ELF-1 (cell line): ENCODE results near the gene FBXW5.

Experiments used
- DNase-seq: peaks from one replicate; pipeline ENCODE4 v3.0.0-alpha.2; 2016; ENCODE audit warnings: low read depth, low spot score

Gene FBXW5

DNA sequence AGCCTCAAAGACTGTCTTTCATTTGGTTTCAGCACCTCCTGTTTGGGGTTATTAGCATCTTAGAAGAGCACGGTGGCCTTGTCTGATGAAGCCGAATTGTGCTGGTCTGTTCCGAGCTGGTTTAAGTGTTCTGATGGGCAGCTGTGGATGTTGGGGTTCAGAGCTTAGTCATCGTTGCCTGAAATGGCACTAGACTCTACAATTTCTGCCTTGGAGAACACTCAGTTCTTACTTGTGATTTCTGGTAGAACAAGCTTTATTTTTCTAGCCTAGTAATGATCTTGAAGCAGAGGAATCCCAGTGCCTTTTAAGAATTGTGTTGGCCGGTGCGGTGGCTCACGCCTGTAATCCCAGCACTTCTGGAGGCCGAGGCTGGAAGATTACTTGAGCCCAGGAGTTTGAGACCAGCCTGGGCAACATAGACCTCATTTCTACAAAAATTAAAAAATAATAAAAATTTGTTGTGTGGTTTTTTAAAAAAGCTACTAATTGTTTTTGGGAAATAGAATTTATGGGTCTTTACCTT lies 7.8 kb downstream of the FBXW5 start:
- DNase-seq, result no peak

DNA sequence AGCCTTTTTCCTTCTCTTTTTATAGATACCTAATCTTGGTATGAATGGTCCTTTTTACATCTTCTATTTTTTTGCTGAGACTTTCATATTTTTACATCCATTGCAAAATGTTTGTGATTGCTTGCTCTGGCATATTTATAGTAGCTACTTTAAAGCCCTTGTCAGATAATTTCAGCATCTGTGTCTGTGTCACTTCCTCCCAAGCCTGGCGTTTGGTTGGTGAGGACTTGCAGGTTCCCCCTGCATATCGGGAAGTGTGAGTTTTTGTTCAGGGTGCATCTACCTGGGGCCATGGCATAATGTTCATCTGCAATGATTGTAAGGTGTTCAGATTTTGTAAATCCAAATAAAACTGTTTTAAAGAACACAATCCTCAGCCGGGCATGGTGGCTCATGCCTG lies 8.9 kb downstream of the FBXW5 start:
- DNase-seq, result no peak

DNA sequence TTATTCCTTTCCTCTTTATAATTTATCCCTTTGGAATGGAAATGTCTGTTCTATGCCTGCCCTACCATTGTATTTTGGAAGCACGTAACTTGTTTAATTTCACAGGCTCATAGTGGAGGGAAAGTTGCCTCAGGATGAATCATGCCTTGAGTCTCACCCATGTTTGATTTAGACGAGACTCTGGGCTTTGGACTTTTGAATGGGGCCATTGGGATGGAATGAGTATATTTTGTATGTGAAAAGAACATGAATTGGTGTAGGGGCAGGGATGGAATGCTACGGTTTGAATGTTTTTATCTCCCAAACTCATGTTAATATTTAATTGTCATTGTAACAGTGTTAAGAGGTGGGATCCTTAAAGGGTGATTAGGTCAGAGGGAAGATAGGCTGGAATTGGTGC lies 10.3 kb downstream of the FBXW5 start:
- no peak for DNase-seq

DNA sequence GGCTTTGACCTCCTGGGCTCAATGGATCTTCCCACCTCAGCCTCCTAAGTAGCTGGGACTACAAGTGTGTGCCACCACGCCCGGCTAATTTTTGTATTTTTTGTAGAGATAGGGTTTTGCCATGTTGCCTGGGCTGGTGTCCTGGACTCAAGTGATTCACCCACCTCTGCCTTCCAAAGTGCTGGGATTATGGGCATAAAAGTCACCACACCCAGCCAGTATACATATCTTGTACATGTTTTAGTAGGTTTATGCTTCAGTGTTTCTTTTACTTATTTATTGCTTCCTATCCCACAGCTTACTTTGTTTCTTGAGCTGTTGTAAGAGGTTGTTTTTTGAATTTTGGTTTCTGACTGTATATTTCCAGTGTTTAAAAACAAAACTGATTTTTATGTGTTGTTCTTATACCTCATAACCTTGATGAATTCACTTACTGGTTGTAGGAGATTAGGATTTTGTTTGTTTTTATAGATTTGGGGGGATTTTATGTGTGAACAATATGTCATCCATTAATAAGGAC lies 12.9 kb downstream of the FBXW5 start:
- no peak for DNase-seq

DNA sequence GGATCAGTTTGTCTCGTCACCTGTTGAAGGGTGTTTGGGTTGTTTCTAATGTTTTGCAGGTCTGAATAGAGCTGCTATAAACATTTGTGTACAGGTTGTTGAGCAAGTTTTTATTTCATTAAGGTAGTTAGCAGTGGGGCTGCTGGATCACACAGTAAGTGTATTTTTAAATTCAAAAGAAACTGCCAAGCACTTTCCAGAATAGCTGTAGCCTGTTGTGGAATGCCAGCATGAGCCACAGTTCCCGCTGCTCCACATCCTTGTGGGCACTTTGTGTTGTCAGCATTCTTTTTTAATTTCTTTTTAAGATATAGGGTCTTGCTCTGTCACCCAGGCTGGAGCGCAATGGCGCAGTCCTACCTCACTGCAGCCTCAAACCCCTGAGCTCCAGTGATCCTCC lies 14.5 kb downstream of the FBXW5 start:
- DNase-seq, result no peak

DNA sequence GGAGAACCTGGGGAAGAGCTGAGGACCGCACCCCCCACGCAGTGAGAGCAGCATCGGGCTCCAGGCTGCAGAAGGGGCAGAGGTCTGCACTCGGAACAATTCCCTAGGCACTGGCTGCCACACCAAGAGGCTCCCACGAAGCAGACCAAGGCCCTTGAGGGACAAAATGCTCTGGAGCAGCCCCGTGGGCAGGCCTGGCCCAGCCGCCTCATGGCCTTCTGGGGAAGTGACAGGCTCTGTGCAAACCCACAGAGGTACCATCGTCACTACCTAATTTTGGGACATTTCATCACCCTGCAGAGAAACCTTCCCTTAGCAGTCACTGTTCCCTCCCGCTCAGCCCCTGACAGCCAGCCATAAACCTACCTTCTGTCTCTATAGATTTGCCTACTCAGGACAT lies 15.9 kb downstream of the FBXW5 start:
- no peak for DNase-seq

DNA sequence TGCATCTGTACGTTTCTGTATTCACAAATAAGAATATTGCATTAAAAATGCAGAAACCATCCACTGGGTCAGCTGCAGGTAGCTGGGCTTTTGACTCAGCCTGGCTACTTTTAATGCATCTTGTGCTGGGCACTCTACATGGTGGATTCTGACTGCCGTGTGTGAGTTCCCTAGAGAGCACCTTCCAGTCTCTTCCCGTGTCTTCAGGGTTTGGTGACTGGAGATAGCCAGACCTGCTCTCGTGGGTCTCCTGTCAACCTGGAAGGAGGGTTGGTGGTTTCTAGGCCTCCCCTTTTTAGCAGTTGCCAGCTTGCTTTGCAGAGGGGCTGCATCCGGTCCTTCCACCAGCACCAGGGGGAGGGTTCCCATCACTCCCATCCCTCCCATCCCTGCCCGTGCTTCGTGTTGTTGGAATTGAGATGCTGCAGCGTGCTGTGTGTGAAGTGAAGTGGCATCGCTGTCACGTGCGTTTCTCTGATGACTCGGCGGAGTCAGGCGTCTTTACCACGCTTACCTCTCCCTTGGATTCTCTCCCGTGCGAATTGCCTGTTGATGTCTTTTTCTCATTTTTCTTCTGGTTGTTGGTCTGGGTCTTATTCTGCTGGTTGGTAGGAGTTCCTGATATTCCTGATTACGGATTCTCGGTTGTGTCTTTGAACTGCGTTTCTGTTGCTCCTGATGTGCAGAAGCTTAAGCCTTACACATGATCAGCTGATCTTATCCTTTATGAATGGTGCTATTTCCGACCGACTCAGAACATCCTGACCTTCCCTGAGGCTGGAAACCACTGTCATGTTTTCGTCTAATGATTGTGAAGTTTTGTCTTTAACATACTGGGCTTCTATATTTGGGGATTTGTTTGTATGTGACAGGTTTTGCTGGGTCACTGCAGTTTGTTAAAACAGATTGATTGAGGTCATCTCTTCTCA lies 16.9 kb downstream of the FBXW5 start:
- DNase-seq, result no peak

DNA sequence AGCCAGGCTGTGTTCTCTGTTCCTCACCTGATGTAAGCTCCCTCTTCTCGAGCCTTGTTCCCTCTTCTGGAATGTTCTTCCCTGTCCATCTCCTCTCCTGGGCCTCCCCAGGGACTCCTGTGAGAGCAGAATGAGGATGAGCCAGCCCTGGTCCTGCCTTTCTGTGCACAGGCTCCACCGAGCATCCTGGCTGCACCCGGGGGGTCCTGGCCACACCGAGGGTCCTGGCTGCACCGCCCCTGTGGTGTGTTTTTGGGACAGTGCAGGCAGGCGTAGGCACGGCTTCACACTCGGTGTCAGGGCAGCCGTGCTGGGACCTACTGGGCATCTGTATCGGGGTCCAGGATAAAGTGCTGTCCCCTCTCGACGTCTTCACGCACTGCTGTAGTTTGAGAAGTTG lies 17.8 kb downstream of the FBXW5 start:
- DNase-seq, result no peak

DNA sequence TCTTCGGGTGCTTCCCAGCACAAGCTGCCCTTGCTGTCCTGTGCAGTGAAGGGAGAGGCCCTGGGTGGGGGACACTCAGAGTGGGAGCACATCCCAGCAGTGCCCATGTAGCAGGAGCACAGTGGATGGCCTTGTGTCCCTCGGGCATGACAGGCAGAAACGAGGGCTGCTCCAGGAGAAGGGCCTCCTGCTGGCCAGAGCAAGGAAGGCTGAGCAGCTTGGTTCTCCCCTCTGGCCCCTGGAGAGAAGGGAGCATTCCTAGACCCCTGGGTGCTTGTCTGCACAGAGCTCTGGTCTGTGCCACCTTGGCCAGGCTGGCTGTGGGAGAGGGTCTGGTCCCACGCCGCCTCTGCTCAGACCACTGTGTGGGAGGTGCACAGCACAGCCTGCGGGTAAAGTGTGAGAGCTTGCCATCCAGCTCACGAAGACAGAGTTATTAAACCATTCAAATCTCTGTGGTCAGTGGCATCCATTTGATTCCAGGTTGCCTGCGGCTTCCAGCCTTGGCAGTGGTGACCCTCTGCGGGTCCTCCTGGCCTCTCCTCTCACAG lies 18.3 kb downstream of the FBXW5 start:
- no peak for DNase-seq

DNA sequence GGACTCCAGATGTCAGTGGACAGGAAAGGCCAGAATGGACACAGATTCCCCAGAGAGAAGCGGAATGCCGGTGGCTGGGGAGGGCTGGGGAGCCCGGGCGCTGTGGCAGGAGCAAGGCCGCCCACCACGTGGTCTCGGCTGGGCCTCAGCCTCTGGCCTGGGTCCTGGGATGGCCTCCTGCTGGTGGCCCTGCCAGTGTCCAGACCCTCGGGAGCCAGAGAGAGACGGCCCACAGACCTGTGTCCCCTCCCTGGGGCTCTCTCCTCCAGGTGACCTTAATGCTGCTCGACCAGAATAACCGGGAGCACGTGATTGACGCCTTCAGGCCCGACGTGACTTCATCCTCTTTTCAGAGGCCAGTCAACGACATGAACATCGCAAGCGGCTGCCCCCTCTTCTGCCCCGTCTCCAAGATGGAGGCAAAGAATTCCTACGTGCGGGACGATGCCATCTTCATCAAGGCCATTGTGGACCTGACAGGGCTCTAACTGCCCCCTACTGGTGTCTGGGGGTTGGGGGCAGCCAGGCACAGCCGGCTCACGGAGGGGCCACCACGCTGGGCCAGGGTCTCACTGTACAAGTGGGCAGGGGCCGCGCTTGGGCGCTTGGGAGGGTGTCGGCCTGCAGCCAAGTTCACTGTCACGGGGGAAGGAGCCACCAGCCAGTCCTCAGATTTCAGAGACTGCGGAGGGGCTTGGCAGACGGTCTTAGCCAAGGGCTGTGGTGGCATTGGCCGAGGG lies 19.0 kb downstream of the FBXW5 start:
- DNase-seq, result peak; percentile 69

DNA sequence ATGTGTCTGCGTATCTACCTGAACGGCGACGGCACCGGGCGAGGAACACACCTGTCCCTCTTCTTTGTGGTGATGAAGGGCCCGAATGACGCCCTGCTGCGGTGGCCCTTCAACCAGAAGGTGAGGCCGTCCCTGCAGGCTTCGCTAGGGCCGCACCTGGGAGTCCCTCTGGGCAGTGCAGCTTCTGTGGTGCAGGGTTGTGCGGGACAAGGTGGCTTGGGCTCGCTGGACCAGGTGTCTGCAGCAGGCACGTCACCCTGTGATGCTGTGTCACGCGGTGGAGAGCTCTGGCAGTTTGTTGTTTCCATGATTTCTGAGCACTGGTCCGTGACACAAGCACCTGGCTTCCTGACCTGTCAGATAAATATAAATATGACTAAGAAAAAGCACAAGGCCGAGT lies 20.7 kb downstream of the FBXW5 start:
- DNase-seq, result no peak

DNA sequence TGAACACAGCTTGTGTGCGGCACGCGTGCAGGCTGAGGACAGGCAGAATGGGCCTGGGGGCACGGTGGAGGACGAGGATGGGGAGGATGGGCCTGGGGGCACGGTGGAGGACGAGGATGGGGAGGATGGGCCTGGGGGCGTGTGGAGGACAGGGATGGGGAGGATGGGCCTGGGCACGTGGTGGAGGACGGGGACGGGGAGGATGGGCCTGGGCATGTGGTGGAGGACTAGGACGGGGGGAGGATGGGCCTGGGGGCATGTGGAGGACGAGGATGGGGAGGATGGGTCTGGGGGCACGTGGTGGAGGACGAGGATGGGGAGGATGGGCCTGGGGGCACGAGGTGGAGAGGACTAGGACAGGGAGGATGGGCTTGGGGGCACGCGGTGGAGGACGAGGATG lies 22.0 kb downstream of the FBXW5 start:
- no peak for DNase-seq

DNA sequence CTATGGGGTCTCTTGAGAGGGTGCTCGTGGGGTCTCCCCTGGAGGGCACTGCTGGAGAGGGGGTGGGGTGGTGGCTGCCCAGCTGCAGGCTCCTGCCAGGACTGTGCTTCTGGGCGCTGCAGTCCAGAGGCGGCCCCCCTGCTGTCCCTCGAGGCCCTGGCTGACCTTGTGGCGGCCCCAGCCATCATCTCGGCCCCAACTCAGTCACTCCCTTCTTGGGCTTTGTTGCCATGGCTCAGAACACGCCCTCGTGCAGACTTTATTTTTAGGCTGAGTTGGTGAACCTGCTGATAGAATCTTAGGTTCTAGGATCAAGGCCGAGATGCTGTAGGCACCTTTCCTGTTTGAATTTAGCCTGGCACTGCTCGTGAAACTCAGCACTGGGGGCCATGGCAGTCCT lies 22.8 kb downstream of the FBXW5 start:
- no peak for DNase-seq

DNA sequence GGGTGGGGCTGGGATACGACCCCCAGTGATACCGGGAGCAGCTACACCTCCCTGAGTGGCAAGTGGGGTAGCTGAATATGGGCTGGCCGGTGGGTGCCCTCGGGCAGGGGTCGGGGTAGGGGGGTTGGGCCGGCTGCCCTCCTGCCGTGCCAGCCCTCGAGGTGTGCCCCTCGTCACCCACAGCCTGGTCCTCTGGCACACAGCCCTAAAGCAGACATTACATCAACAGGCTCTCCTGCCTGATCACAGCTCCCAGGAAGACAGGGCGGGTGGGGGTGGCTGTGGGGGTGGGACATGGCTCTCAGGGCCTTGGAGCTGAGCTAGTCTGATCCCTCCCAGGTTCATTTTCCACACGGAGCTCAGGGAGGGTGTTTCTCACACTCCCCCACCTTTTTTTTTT lies 23.2 kb downstream of the FBXW5 start:
- DNase-seq, result no peak

DNA sequence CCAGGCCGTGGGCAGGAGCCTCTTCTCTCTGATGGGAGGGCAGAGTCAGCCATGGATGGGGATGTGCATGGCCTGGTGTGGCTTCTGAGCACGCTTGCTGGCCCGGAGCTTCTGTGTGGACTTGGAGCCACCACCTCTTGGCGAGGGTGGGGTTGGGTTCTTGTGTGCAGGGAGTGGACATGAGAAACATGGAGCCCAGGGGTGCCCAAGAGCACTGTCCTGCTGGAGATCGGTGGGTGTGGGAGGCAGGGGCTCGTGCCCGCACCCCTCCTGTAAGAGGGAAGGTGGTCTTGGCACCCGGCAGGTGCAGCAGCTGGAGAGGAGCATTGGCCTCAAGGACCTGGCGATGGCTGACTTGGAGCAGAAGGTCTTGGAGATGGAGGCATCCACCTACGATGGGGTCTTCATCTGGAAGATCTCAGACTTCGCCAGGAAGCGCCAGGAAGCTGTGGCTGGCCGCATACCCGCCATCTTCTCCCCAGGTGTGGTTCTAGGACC lies 23.8 kb downstream of the FBXW5 start:
- no peak for DNase-seq

DNA sequence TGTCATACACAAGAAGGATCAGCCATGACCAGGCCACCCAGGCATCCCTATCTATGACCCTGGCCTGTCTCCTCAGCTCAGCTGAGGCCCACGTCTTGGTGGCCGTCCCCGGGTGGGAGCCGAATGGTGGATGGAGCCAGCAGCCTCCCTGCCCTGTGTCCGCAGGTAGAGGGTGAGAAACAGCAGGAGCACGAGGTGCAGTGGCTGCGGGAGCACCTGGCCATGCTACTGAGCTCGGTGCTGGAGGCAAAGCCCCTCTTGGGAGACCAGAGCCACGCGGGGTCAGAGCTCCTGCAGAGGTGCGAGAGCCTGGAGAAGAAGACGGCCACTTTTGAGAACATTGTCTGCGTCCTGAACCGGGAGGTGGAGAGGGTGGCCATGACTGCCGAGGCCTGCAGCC lies 24.5 kb downstream of the FBXW5 start:
- no peak for DNase-seq

DNA sequence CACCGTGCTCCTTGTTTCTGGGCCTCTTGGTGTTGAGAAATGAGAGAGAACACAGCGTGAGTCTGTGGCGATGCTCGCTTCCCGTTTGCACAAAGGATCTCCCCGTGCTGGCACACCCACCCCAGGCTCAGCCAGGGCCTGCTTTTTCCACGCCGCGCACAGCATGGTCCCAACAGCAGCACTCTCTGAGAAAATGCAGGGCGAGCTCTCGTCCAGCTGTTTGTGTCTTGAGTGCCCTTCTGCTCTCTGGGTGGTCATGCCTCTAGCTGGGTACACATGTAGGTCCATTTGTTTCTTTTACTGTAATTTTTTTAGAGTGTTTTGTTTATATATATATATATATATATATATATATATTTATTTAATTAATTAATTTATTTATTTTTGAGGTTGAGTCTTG lies 26.6 kb downstream of the FBXW5 start:
- DNase-seq, result no peak

DNA sequence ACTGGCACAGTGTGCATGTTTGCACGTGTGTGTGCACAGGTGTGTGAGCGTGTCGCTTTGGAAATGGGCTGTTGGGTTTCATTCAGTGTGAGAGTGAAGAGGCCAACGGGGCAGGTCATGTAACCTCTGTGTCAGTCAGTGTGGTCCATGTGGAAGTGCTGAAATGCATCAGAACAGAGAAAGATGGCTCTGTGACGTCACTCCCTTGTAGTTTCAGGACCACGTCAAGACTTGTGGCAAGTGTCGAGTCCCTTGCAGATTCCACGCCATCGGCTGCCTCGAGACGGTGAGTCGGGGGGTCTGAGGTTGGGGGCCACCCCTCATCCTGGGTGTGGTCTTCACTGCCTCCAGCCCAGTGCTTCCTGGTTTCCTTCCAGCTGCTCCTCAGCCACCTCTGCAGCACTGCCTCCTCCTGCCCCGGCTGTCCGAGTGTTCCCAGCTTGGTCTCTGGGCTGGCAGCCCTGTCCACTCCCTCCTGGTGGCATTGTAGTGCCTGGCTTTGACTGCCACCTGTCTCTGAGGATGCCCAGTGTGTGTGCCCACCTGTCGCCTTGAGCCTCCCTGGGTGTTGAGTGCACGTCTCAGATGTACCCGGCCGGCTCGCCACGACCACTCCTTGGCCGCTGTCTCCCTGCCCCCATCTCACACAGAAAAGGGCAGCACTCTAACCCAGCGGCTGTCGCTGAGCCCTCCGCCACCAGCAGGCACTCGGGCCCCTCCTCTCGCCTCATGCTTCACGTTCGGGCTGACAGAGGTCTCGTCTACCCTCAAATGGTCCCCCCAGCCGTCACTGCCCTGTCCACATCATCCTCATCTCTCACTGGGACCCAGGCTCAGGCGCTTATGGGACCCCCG lies 28.0 kb downstream of the FBXW5 start:
- no peak for DNase-seq

DNA sequence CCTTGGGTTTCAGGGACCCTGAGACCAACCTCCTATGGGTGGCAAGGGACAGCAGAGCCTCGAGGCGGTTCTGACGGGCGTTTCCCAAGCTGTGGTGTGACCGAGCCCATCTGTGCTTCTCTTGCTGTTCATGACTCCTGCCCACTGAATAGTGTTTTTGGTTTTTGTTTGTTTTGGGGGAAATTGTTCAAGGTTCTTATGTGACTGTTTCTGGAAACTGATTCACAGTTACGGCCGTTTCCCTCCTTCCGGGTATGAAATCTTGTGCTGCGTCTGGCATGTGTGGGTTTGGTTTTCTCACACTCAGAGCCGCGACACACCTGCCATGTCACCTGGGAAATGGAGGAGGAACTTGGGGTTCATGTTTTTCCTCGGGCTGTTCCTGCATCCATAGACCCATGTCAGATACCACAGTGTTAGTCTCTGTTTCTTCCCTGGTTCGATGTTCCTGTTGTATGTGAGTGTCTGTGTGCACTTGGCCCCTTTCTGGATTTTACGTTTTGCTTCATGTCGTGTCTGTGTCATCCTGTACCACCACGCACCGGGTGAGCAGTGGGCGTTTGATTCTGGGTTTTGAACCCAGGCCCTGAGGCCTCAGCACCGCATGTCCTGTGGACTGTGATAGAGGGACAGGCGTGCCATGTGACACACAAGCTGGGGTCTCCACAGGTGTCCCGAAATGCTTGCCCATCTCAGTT lies 28.8 kb downstream of the FBXW5 start:
- DNase-seq, result no peak

DNA sequence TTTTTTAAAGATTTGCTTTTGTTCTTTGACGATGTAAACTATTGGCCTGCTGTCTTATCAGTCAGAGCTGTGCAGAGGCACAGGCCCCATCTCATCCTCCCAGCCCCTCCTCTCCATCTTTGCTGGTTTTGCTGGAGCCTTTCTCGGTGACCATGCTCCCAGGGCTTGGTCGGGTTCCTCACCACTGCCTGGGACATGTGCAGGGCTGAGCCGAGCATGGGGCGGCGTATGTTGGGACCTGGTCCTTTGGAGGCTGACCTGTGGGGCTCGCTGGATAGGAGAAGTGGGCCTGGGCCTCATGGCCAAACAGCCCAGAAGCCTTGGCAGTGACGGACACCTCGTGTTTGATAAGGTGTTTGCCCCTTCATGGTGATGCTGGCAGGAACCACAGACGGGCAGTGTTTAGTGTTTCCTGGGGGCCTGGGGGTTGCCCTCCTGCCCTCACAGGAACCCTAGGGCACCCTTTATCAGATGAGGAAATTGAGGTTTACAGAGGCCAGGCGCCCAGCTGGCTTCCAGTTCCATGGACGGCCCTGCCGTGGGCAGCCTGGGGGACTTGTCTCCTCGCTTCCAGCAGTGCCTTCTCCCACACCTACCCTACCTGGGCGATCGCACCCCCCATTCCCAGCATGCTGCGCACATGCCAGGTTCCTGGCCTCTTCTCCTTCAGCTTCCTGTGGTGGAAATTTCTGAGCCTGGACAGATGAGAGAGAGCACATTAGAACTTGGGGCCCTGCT lies 30.7 kb downstream of the FBXW5 start:
- no peak for DNase-seq
